Lower leg skin (tissue), 3 donors: ENCODE data around the gene BGN.

Experiments used
- CTCF ChIP-seq, 3 donors: fragments of 450-650 bp; IDR thresholded peaks; one replicate each; pipeline ENCODE4 v1.5.1; 2016; ENCODE audit warnings: antibody characterized with exemption in 3 of 3, mild to moderate bottlenecking in 3 of 3, moderate library complexity in 2 of 3
- POLR2A ChIP-seq, 2 donors: fragments of 450-650 bp; IDR thresholded peaks; one replicate each; pipeline ENCODE4 v1.6.1; 2016 to 2017; ENCODE audit warnings: antibody characterized with exemption in 2 of 2, mild to moderate bottlenecking in 1 of 2, moderate library complexity in 1 of 2

GRCh38 chrX:153462291-153462690, 32.5 kb upstream of the BGN start:
- TF ChIP-seq CTCF (IDR thresholded peaks at IDR 0.05) (no peak), POLR2A (IDR thresholded peaks at IDR 0.05) (no peak)
